CD4-positive, alpha-beta T cell treated with Interleukin-2 at 100 ng/mL for 4 hours (primary cell): Measurements from ENCODE around the gene FAM234A.
"Not testable (repeated sequence)": the region's sequence is repeated elsewhere in the genome, so short reads cannot be mapped to it uniquely, and the experiment has no call there.

Experiments
- DNase-seq: peaks from one replicate; pipeline ENCODE4 v3.0.0-alpha.2; 2020; ENCODE audit warnings: low spot score

The FAM234A gene

GRCh38 chr16:234468-235305 lies at the start of gene FAM234A:
Gene FAM234A, plus strand, starts transcription at chr16:234821. Its CDS starts 19,593 bp downstream, at chr16:254414.
- DNase-seq: peak; percentile 93

GRCh38 chr16:185213-185612 lies 49.4 kb upstream of the FAM234A start:
- DNase-seq: no peak

- no peak for DNase-seq
Measured at GRCh38 chr16:185691-186090, 48.9 kb upstream of the FAM234A start.

- no peak for DNase-seq
Measured at GRCh38 chr16:187330-187729, 47.3 kb upstream of the FAM234A start.

- DNase-seq: peak; percentile 23
Measured at GRCh38 chr16:188674-189073, 45.9 kb upstream of the FAM234A start.

GRCh38 chr16:189604-190186 lies 44.9 kb upstream of the FAM234A start:
- DNase-seq: no peak

- DNase-seq: no peak
Measured at GRCh38 chr16:191831-192230, 42.8 kb upstream of the FAM234A start.

- no peak for DNase-seq
Measured at GRCh38 chr16:192686-193085, 41.9 kb upstream of the FAM234A start.

- DNase-seq: no peak
Measured at GRCh38 chr16:193441-193840, 41.2 kb upstream of the FAM234A start.

- DNase-seq: no peak
Measured at GRCh38 chr16:194516-194915, 40.1 kb upstream of the FAM234A start.

- DNase-seq: no peak
Measured at GRCh38 chr16:200388-200787, 34.2 kb upstream of the FAM234A start.

- no peak for DNase-seq
Measured at GRCh38 chr16:203246-203645, 31.4 kb upstream of the FAM234A start.

GRCh38 chr16:204046-204445 lies 30.6 kb upstream of the FAM234A start:
- DNase-seq: not testable (repeated sequence)

- not testable (repeated sequence) for DNase-seq
Measured at GRCh38 chr16:209359-209758, 25.3 kb upstream of the FAM234A start.

- DNase-seq: not testable (repeated sequence)
Measured at GRCh38 chr16:211631-212180, 22.9 kb upstream of the FAM234A start.

- DNase-seq: no peak
Measured at GRCh38 chr16:212999-213398, 21.6 kb upstream of the FAM234A start.

GRCh38 chr16:220021-220420 lies 14.6 kb upstream of the FAM234A start:
- no peak for DNase-seq

GRCh38 chr16:228151-228851 lies 6.3 kb upstream of the FAM234A start:
- DNase-seq: no peak

GRCh38 chr16:228852-229730 lies 5.5 kb upstream of the FAM234A start, which contains the start of gene LUC7L:
Gene LUC7L, minus strand, starts transcription at chr16:229449. Its CDS starts 110 bp downstream, at chr16:229339.
- DNase-seq: peak; percentile 85

- DNase-seq: no peak
Measured at GRCh38 chr16:229731-230281, 4.8 kb upstream of the FAM234A start.

- not testable (repeated sequence) for DNase-seq
Measured at GRCh38 chr16:230351-230750, 4.3 kb upstream of the FAM234A start.
